ENCODE data around the gene CDC42BPB. TPM values are rescaled to one million over a fixed set of nuclear protein-coding genes. Genes with fewer than 3 reads are reported as not detected.

The CDC42BPB gene
- total RNA-seq, 4 donors from 2014 or later = 90.7 to 153 (median 101) TPM

DNA sequence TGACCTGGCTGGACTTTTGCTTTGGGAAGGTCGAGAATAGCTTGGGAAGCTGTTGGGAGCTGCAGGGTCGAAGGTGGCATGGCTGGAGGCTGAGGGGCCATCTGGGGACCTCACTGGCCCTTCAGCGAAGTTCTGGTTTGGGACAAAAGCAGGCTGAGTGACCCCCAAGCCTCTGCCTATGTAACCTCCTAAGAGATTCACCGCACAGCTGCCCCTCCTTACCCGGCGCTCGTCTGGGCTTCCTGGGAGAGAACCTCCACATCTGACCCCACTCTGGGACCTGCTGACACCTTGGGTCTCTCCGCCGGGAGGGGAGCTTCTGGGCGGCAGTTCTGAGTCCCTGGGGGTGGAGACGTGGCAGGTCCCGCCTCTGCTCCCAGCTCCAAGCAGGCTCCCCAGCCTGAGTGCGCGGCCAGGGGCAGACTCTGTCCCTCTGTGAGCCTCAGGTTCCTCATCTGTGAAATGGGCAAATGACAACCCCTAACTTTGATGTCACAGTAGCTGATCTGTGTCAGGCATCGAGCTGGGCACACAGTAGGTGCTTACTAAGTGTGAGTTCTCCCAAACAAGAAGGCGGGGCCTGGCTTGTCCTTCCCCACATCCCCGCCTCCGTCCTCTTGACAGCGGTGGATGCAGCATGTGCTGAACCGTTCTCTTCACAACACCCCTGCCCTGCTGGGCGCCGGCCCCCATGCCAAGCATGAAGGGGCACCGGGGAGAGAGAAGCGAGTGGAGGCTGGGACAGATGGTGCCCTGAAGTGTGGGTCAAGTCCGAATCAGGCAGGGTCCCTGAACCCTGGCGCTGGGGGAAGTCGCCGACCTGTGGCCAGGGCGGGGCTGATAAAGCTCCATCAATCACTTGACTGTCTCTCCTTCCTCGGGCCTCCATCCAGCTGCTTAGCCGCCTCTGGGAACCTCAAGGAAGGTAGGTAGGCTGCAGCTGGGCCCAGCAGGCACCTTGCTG lies 40.9 kb upstream of the CDC42BPB start:
- intact Hi-C loops (cut with DNase I) = loop anchor here (10.0 kb wide), 1 partner anchor 403 kb away; no protein-coding TSS in a partner anchor
- Histone ChIP-seq H3K4me1 (peaks cover 0 to 10% of the 10 kb centered on the region in 2 donors), H3K27ac (no peak overlapping the region), H3K36me3 (no peaks in the 10 kb centered on the region), H3K4me3 (replicated peaks in 1 of 3) (no peak overlapping the region), H3K9me3 (no peaks in the 10 kb centered on the region), H3K27me3 (peaks cover under 1% of the 10 kb centered on the region)
- no peak for DNase-seq
- TF ChIP-seq, protein P1, sequence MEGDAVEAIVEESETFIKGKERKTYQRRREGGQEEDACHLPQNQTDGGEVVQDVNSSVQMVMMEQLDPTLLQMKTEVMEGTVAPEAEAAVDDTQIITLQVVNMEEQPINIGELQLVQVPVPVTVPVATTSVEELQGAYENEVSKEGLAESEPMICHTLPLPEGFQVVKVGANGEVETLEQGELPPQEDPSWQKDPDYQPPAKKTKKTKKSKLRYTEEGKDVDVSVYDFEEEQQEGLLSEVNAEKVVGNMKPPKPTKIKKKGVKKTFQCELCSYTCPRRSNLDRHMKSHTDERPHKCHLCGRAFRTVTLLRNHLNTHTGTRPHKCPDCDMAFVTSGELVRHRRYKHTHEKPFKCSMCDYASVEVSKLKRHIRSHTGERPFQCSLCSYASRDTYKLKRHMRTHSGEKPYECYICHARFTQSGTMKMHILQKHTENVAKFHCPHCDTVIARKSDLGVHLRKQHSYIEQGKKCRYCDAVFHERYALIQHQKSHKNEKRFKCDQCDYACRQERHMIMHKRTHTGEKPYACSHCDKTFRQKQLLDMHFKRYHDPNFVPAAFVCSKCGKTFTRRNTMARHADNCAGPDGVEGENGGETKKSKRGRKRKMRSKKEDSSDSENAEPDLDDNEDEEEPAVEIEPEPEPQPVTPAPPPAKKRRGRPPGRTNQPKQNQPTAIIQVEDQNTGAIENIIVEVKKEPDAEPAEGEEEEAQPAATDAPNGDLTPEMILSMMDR (IDR thresholded peaks at IDR 0.05) = no peak
- TF ChIP-seq POLR2A (IDR thresholded peaks at IDR 0.05) = no peak
- 75 to 77% methylated on average over 16 to 21 of the region's 31 CpGs for WGBS, 2 donors

DNA sequence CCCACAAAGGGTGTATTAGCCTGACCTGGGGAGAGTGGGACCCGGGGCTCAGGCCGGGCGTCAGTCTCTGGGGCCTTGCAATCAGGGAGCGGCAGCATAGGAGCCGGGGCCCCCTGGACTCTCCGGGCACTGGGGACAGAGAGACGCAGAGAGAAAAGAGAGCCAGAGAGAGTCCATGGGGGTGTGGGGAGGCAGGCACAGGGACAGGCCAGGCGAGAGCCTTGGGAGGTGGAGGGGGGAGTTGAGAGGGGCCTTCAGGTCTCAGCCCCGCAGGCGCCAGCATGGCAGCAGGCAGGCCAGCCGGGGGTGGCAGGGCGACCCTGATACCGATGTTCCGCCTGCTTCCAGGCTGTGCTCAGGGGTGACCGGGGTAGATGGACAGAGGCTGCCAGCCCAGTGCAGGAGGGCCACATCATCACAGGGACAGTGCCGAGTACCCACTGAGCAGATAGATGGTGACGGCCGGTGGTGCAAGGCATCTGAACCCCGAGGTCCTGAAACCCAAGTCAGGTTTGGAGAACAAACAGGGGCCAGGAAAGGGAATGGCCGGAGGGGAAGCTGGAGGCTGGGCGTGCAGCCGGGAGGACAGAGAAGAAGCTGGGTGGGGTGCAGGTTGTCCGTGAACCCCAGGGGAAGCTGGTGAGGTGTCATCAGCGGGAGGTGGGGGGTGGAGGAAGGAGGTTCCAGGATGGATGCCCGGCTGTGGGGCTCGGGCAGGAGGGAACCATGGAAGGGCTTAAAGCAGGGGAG lies 40.1 kb upstream of the CDC42BPB start:
- WGBS, 2 donors = 81 to 91% methylated on average over 24 to 26 of the region's 26 CpGs
- DNase-seq = no peak
- no peaks in the 10 kb centered on the region for H3K9me3 ChIP-seq
- H3K27me3 ChIP-seq = no peaks in the 10 kb centered on the region
- no peaks in the 10 kb centered on the region for H3K36me3 ChIP-seq
- H3K4me1 ChIP-seq = peaks cover 0 to 4% of the 10 kb centered on the region in 2 donors
- TF ChIP-seq, protein P1 (IDR thresholded peaks at IDR 0.05) = no peak
- TF ChIP-seq POLR2A (IDR thresholded peaks at IDR 0.05) = no peak
- H3K27ac ChIP-seq = no peak overlapping the region
- intact Hi-C loops (cut with DNase I) = loop anchor here (10.0 kb wide), 1 partner anchor 403 kb away; no protein-coding TSS in a partner anchor
- H3K4me3 ChIP-seq (replicated peaks in 1 of 3) = no peak overlapping the region

DNA sequence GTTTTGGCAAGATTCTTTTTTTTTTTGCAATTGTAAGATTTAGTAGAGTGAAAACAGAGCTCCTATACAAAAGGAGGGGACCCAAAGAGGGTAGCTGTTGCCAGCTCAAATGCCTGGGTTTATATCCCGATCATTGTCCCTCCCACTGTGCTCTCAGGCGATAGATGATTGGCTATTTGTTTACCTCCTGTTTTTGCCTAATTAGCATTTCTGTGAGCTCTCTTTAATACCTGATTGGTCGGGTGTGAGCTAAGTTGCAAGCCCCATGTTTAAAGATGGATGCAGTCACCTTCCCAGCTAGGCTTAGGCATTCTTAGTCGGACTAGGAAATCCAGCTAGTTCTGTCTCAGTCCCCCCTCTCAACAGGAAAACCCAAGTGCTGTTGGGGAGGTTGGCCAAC lies 39.0 kb upstream of the CDC42BPB start:
- no peak for DNase-seq
- Histone ChIP-seq H3K4me3 (replicated peaks in 1 of 3) (no peak overlapping the region), H3K4me1 (peaks cover 0 to 3% of the 10 kb centered on the region in 2 donors), H3K9me3 (no peaks in the 10 kb centered on the region), H3K27ac (no peak overlapping the region), H3K36me3 (no peaks in the 10 kb centered on the region), H3K27me3 (no peaks in the 10 kb centered on the region)
- intact Hi-C loops (cut with DNase I) = loop anchor here (10.0 kb wide), 1 partner anchor 402 kb away; no protein-coding TSS in a partner anchor
- 60 to 64% methylated on average over 4 of the region's 4 CpGs for WGBS, 2 donors
- TF ChIP-seq, protein P1 (IDR thresholded peaks at IDR 0.05) = no peak

DNA sequence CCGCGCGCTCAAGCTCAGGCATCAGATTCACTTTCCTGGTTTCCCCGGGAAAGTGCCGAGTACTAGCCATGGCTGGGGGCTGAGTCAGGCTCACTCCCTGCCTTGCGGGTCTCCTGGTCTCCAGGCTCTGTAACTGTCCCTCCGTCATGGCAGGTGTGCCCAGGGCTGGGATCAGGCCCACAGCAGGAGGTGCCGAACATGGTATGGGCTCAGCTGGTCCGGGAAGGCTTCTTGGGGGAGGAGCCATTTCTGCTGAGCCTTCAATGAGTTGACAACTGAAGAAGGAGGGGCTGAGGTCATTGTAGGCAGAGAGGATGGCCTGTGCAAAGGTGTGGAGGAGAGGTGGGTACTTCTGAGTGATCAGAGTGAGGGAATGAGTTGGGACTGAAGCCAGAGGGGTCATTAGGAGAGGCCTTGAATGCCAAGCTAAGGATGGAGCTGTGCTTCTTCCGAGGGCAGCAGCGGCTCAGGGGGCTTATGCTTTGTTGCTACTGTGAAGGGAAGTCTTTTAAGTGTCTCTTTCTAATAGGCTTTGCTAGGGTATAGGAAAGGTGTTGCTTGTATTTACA lies 37.9 kb upstream of the CDC42BPB start:
- H3K9me3 ChIP-seq = no peaks in the 10 kb centered on the region
- no peaks in the 10 kb centered on the region for H3K27me3 ChIP-seq
- intact Hi-C loops (cut with DNase I) = loop anchor here (10.0 kb wide), 1 partner anchor 400 kb away; no protein-coding TSS in a partner anchor
- no peak for DNase-seq
- 90 to 93% methylated on average over 9 to 11 of the region's 11 CpGs for WGBS, 2 donors
- no peak overlapping the region for H3K27ac ChIP-seq
- H3K4me3 ChIP-seq (replicated peaks in 1 of 3) = no peak overlapping the region
- peaks cover 0 to 8% of the 10 kb centered on the region in 2 donors for H3K4me1 ChIP-seq
- no peaks in the 10 kb centered on the region for H3K36me3 ChIP-seq
- no peak for TF ChIP-seq POLR2A (IDR thresholded peaks at IDR 0.05)
- TF ChIP-seq, protein P1 (IDR thresholded peaks at IDR 0.05) = no peak
